A673 (cell line): ENCODE results near the gene METTL24. TPM values are rescaled to one million over a fixed set of nuclear protein-coding genes. Genes with fewer than 3 reads are reported as not detected.
A peak's percentile ranks its signal among the peaks of the same experiment; 100 is the strongest.

Source experiments
- BruUV-seq: library from RNA; stranded (reverse); fragments of 400-500 nt; replicated peaks from 2 replicates; lab custom pipeline; 2021; lab: Mats Ljungman, UMichigan
- CTCF ChIA-PET: fragments of 300-600 bp; sonication (Branson Sonifier 250); formaldehyde crosslinking; loops from one replicate; lab custom pipeline; 2022; ENCODE audit warnings: antibody characterized with exemption; lab: Charles Lee
- POLR2A ChIA-PET: fragments of 300-600 bp; sonication (Branson Sonifier 250); formaldehyde crosslinking; loops from one replicate; lab custom pipeline; 2022; ENCODE audit warnings: antibody characterized with exemption; ENCODE audit not compliant: low non-redundant PET; lab: Charles Lee
- DNase-seq: peaks from one replicate; pipeline ENCODE4 v3.0.0-alpha.2; 2015; ENCODE audit warnings: low spot score
- H3K27ac ChIP-seq: fragments of 200-600 bp; sonication (generic); 2 replicates; pipeline ENCODE4 v1.5.1; 2016; ENCODE audit warnings: mixed run types, low read depth, mild to moderate bottlenecking, mixed read lengths, antibody characterized with exemption, low read length; ENCODE audit not compliant: poor library complexity, severe bottlenecking
- H3K27me3 ChIP-seq: fragments of 200-600 bp; sonication (generic); replicated peaks from 2 replicates; pipeline ENCODE4 v1.6.1; 2017; ENCODE audit warnings: mixed run types, low read depth, mild to moderate bottlenecking, mixed read lengths, antibody characterized with exemption, low read length; ENCODE audit not compliant: insufficient read depth, poor library complexity
- H3K36me3 ChIP-seq: fragments of 200-600 bp; sonication (generic); 2 replicates; pipeline ENCODE4 v1.6.1; 2016; ENCODE audit warnings: mixed run types, mild to moderate bottlenecking, mixed read lengths, antibody characterized with exemption, low read length; ENCODE audit not compliant: insufficient read depth, poor library complexity, severe bottlenecking
- H3K4me1 ChIP-seq: fragments of 200-600 bp; sonication (generic); 2 replicates; pipeline ENCODE4 v1.6.1; 2017; ENCODE audit warnings: mixed run types, mild to moderate bottlenecking, mixed read lengths, antibody characterized with exemption, low read length; ENCODE audit not compliant: insufficient read depth, poor library complexity, severe bottlenecking
- H3K4me3 ChIP-seq: fragments of 200-600 bp; sonication (generic); 2 replicates; pipeline ENCODE4 v1.5.1; 2016; ENCODE audit warnings: low read depth, mixed run types, mild to moderate bottlenecking, mixed read lengths, low read length; ENCODE audit not compliant: poor library complexity, severe bottlenecking
- H3K9me3 ChIP-seq: fragments of 200-600 bp; sonication (generic); 2 replicates; pipeline ENCODE4 v1.6.1; 2016; ENCODE audit warnings: mixed run types, low read depth, mild to moderate bottlenecking, mixed read lengths, antibody characterized with exemption, low read length; ENCODE audit not compliant: poor library complexity, severe bottlenecking
- CTCF ChIP-seq: fragments of 300-800, 200-600 bp; sonication (generic); conservative IDR thresholded peaks from 2 replicates; pipeline ENCODE4 v1.5.1; 2017; ENCODE audit warnings: low read depth, mild to moderate bottlenecking, antibody characterized with exemption, low read length, moderate library complexity, mixed read lengths
- EZH2 ChIP-seq: fragments of 200-600 bp; sonication (generic); IDR thresholded peaks from 2 replicates; pipeline ENCODE4 v1.6.1; 2017; ENCODE audit warnings: borderline replicate concordance, low read depth, mild to moderate bottlenecking, mixed read lengths, antibody characterized with exemption, low read length; ENCODE audit not compliant: poor library complexity, severe bottlenecking
- intact Hi-C: fragments of 100-400 bp; cut with micrococcal nuclease; formaldehyde crosslinking; loops from one replicate; pipeline ENCODE4 v1.10.0; 2022; ENCODE audit not compliant: unreplicated experiment
- total RNA-seq: library from RNA; stranded (reverse); gene quantifications from 2 replicates; pipeline ENCODE4 v1.2.3, GENCODE V29; 2021

The METTL24 gene
- total RNA-seq, 1 experiment from 2014 or later: 6.4 TPM

- Histone ChIP-seq H3K27me3 (no peaks in the 10 kb centered on the region), H3K9me3 (no peaks in the 10 kb centered on the region), H3K4me1 (no peaks in the 10 kb centered on the region), H3K4me3 (no peak overlapping the region), H3K36me3 (no peaks in the 10 kb centered on the region), H3K27ac (no peak overlapping the region)
- peak; percentile 31 for DNase-seq
- BruUV-seq: no TSS peak
- CTCF ChIA-PET: no interaction called here
- POLR2A ChIA-PET: no interaction called here
- intact Hi-C loops: no loop called here
- no peak for TF ChIP-seq CTCF
- no peak for TF ChIP-seq EZH2
Observed at GRCh38 chr6:110255211-110255750, 102.9 kb downstream of the METTL24 start.

GRCh38 chr6:110250838-110251237, 107.3 kb downstream of the METTL24 start:
- TF ChIP-seq EZH2 (no peak), CTCF (no peak)
- H3K36me3 ChIP-seq: no peaks in the 10 kb centered on the region
- no peaks in the 10 kb centered on the region for H3K9me3 ChIP-seq
- DNase-seq: no peak
- no peaks in the 10 kb centered on the region for H3K27me3 ChIP-seq
- H3K4me3 ChIP-seq: no peak overlapping the region
- ChIA-PET CTCF (no interaction called here), POLR2A (no interaction called here)
- peaks cover 5% of the 10 kb centered on the region for H3K4me1 ChIP-seq
- no peak overlapping the region for H3K27ac ChIP-seq
- BruUV-seq: no TSS peak
- intact Hi-C loops: no loop called here

- no peak for TF ChIP-seq CTCF
- no peak for TF ChIP-seq EZH2
- ChIA-PET CTCF (no interaction called here), POLR2A (no interaction called here)
- H3K4me1 ChIP-seq: peaks cover 5% of the 10 kb centered on the region
- no peak for DNase-seq
- H3K27me3 ChIP-seq: no peaks in the 10 kb centered on the region
- H3K36me3 ChIP-seq: no peaks in the 10 kb centered on the region
- H3K27ac ChIP-seq: no peak overlapping the region
- BruUV-seq: no TSS peak
- intact Hi-C loops: no loop called here
- H3K9me3 ChIP-seq: no peaks in the 10 kb centered on the region
- H3K4me3 ChIP-seq: no peak overlapping the region
Observed at GRCh38 chr6:110250058-110250457, 108.1 kb downstream of the METTL24 start.
